NOMO-1 (cell line): ENCODE data around the gene POLR2H.

Source experiments
- DNase-seq, 2 experiments: peaks; one replicate each; lab custom pipeline; 2025; ENCODE audit not compliant: unreplicated experiment in 2 of 2; lab: John Stamatoyannopoulos, UW

Gene POLR2H

GRCh38 chr3:184351511-184352148, 9.9 kb upstream of the POLR2H start:
- DNase-seq: no peak

GRCh38 chr3:184352149-184352785, 9.2 kb upstream of the POLR2H start:
- no peak for DNase-seq

- DNase-seq: no peak
Measured at GRCh38 chr3:184352897-184353545, 8.5 kb upstream of the POLR2H start.

- no peak for DNase-seq
Measured at GRCh38 chr3:184353546-184353941, 8.0 kb upstream of the POLR2H start.

- DNase-seq: peak in 1 of 2 experiments; percentile 2
Measured at GRCh38 chr3:184354121-184354728, 7.3 kb upstream of the POLR2H start.

- no peak for DNase-seq
Measured at GRCh38 chr3:184354754-184355153, 6.8 kb upstream of the POLR2H start.

- DNase-seq: no peak
Measured at GRCh38 chr3:184355261-184356040, 6.1 kb upstream of the POLR2H start.

- no peak for DNase-seq
Measured at GRCh38 chr3:184357248-184358123, 4.0 kb upstream of the POLR2H start.

- DNase-seq: no peak
Measured at GRCh38 chr3:184358124-184358767, 3.3 kb upstream of the POLR2H start.

- DNase-seq: no peak
Measured at GRCh38 chr3:184358921-184359350, 2.6 kb upstream of the POLR2H start.

GRCh38 chr3:184359610-184360009, 1.9 kb upstream of the POLR2H start:
- no peak for DNase-seq

- no peak for DNase-seq
Measured at GRCh38 chr3:184360070-184360928, 1.2 kb upstream of the POLR2H start.

GRCh38 chr3:184360929-184361531, 480 bp upstream of the POLR2H start:
- no peak for DNase-seq

- DNase-seq: peak; percentile 45 to 46
Measured at GRCh38 chr3:184361932-184362667, 590 bp downstream of the POLR2H start.

GRCh38 chr3:184362668-184363546, 1.4 kb downstream of the POLR2H start:
- DNase-seq: peak; percentile 99 to 100

GRCh38 chr3:184366619-184367289, 5.2 kb downstream of the POLR2H start:
- no peak for DNase-seq
